AG04449 (cell line): ENCODE measurements around the gene SLC22A17.

Experiments
- CTCF ChIA-PET: fragments of 350-600 bp; formaldehyde crosslinking; extraction: SDS; loops from one replicate; lab custom pipeline; 2021; ENCODE audit warnings: antibody characterized with exemption; lab: Yijun Ruan, JAX
- POLR2A ChIA-PET: fragments of 400-600, 350-600 bp; formaldehyde crosslinking; extraction: SDS; loops from one replicate; lab custom pipeline; 2020; ENCODE audit warnings: antibody characterized with exemption, inconsistent platforms; lab: Yijun Ruan, JAX
- DNase-seq: peaks from one replicate; pipeline ENCODE4 v3.0.0-alpha.2; 2010; ENCODE audit warnings: low read depth, low spot score
- H3K4me3 ChIP-seq: 2 replicates; pipeline ENCODE4 v1.5.1; 2011; ENCODE audit warnings: low read depth, mild to moderate bottlenecking, control low read depth, low read length
- TF ChIP-seq, protein P1 (sequence below): IDR thresholded peaks from one replicate; pipeline ENCODE4 v1.5.1; 2011; ENCODE audit warnings: mild to moderate bottlenecking, moderate library complexity, low read length, control low read depth, inconsistent platforms; ENCODE audit not compliant: insufficient read depth; ENCODE audit errors: missing control alignments

Gene SLC22A17

DNA sequence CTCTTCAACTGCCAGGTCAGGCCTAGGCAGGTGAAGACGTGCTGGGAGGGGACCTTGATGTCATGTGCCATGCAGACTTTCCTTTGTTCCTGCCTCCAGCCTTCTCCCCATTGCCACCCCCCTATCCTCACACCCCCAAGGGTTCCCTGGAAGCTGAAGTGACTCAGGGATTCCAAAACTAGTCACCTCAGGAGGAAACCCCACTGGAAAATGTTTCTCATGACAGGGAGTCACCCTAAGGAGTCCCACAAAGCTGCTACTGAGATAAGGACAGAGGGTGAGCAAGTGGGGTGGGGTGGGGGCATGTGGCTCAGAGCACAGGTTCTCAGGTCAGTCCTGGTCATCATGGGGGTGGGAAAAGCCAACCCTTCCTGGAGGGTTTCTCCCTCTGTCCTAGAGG, 17.5 kb upstream of the SLC22A17 start:
- TF ChIP-seq, protein P1, sequence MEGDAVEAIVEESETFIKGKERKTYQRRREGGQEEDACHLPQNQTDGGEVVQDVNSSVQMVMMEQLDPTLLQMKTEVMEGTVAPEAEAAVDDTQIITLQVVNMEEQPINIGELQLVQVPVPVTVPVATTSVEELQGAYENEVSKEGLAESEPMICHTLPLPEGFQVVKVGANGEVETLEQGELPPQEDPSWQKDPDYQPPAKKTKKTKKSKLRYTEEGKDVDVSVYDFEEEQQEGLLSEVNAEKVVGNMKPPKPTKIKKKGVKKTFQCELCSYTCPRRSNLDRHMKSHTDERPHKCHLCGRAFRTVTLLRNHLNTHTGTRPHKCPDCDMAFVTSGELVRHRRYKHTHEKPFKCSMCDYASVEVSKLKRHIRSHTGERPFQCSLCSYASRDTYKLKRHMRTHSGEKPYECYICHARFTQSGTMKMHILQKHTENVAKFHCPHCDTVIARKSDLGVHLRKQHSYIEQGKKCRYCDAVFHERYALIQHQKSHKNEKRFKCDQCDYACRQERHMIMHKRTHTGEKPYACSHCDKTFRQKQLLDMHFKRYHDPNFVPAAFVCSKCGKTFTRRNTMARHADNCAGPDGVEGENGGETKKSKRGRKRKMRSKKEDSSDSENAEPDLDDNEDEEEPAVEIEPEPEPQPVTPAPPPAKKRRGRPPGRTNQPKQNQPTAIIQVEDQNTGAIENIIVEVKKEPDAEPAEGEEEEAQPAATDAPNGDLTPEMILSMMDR: no peak
- CTCF ChIA-PET: interaction anchor here (2.2 to 12.6 kb wide), 3 partner anchors 10 to 43 kb away, joined by 6 to 153 read pairs (median 14); partner anchors contain the start of gene CMTM5
- H3K4me3 ChIP-seq: no peak overlapping the region
- no peak for DNase-seq
- POLR2A ChIA-PET: no interaction called here

DNA sequence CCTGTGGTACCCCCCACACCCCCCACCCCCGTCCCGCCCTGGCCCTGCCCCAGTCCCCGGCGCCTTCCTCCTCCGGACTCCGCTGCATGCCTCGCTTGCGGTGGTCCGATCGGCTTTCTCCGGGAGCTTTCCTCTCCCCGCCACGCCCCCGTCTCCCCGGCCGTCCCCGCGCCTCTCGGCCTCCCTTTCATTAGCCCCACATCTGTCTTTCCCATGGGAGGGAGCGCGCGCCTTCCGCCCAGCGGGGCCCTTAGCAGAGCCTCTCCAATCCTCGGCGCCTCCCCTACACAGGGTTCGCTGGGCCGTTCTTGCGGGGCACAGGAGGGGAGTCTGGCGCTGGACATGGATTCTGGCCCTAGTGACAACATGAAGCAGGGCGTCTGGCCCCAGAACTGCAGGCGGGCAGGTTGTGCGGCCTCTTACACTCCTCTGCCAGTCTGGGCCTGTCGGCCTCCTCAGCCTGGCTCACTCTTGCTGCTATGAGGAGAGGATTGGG, 13.8 kb upstream of the SLC22A17 start:
- ChIA-PET CTCF (interaction anchor here (0.7 to 12.6 kb wide), 3 partner anchors 12 to 40 kb away, joined by 4 to 153 read pairs (median 7); partner anchors contain the start of gene CMTM5), POLR2A (interaction anchor here (0.7 to 2.2 kb wide), 5 partner anchors 8 to 45 kb away, joined by 3 to 11 read pairs (median 3); partner anchors contain the start of genes PABPN1 and SLC22A17)
- H3K4me3 ChIP-seq: peak overlapping the region; percentile 74
- no peak for DNase-seq
- TF ChIP-seq, protein P1: no peak

DNA sequence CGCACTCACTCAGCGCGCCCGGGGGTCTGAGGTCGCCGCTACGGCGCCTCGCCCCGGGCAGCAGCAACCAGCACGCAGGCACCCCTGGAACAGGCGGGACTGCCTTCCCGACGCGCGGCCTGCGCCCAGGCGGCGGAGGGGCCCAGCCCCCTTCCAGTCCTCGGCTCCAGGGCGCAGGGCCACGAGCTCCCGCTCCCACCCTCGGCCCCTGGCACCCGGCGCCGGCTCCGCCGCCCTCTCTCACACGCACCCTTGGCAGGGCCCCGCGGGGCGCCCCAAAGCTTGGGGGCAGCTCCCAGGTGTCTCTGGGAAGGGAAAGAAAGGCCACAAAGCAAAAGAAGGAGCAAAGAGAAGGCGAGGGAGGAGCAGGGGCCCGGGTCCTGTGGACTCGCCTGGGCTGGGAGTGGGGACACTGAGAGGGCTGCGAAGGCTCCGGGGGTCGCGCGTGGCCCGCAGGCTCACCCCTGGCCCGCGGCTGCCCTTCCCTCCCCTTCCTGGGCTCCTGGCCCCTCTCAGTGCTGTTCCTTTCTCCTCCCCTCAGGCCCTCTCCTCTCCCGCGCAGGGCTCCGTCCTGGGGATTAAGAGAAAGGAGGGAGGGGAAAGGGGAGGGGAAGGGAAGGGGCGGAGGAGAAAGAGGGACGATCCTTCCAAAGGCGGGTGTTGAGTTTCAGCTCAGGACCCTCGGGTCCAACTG, 13.2 kb upstream of the SLC22A17 start:
- DNase-seq: no peak
- ChIA-PET POLR2A (interaction anchor here (0.7 to 2.2 kb wide), 5 partner anchors 8 to 45 kb away, joined by 3 to 11 read pairs (median 3); partner anchors contain the start of genes PABPN1 and SLC22A17), CTCF (interaction anchor here (0.7 to 12.6 kb wide), 3 partner anchors 12 to 39 kb away, joined by 4 to 153 read pairs (median 7); partner anchors contain the start of gene CMTM5)
- H3K4me3 ChIP-seq: peak overlapping the region; percentile 74
- TF ChIP-seq, protein P1: no peak

GRCh38 chr14:23365036-23365731, 12.5 kb upstream of the SLC22A17 start, which contains the start of gene EFS:
TSS of gene EFS (minus strand) at chr14:23365172. CDS start at chr14:23365025, 147 bp downstream.
- DNase-seq: no peak
- peak within 1 kb of the TSS; percentile 74 for H3K4me3 ChIP-seq
- ChIA-PET CTCF (interaction anchor here (12.6 kb wide), 1 partner anchor 15 kb away, joined by 153 read pairs; the partner anchor contains the start of gene CMTM5), POLR2A (interaction anchor here (1.2 to 1.8 kb wide), 2 partner anchors 20 to 44 kb away, joined by 3 to 11 read pairs; partner anchors contain the start of gene PABPN1)
- TF ChIP-seq, protein P1: no peak

DNA sequence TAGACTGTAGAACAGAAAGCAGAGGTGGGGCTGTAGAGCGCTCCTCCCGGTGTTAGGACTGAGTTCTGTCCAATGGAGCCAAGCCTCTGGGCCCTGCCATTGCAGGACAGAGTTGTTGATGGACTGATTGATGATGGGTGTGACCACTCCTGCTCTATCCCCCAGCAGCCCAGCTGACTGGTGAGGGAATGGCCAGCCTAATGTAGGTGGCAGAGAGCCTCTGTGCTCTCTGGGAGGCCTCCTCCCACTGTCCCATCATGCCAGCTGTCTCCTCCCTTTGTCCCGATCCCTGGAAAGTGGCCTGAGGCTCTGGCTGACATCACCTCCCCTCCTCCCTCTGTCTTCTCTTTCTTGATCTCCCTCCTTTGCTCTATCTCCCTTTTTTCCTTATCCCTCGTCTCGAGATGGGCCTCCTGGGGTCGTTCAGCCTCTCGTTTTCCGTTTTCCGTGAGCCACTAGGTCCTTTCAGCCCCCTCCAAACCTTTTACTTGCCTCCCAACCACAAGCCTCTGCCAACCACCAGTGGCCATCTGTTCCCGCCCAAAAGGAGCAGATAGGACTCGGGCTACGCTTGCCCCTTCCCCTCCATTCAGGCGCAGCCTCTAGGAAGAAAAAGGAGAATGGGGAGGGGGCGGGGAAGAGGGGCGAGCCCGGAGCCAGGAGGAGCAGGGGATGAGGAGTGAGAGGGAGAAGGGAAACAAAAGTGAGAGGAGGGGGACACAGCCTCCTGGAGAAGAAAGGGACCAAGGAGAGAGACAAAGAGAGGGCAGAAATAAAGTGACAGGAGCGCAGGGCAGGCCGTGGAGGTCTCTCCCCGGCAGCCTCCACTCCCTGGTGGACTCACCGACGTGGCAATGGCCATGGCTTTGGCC, 11.7 kb upstream of the SLC22A17 start:
- no peak for DNase-seq
- ChIA-PET CTCF (interaction anchor here (1.1 to 12.6 kb wide), 5 partner anchors 16 to 196 kb away, joined by 3 to 153 read pairs (median 4); partner anchors contain the start of gene CMTM5), POLR2A (interaction anchor here (0.9 to 1.5 kb wide), 2 partner anchors 11 to 43 kb away, joined by 4 read pairs; partner anchors contain the start of gene PABPN1)
- TF ChIP-seq, protein P1: no peak
- H3K4me3 ChIP-seq: peak overlapping the region; percentile 74
